ENCODE data around the gene ABCC4. TPM values are rescaled to one million over a fixed set of nuclear protein-coding genes. Genes with fewer than 3 reads are reported as not detected.

The ABCC4 gene
- total RNA-seq, 1 donor from 2014 or later, result 13.3 TPM

DNA sequence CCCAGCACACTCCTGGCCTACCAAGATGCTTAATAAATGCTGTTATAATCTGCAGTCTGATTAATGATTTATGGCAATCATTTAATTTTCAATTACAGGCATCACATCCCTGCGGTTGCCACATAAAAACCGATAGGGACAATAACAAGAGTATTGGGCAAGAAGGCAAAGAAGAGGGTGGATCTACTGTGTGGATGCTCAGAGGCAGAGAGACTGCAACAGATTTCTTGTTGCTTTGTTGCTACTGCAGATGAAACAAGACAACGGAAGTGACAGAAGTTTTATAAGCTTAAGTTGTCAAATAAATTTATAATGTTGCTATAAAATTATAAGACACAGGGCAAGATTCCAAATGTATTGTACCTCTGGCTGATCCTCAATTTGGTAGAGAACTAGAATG lies 154.8 kb downstream of the ABCC4 start:
- H3K4me1 ChIP-seq, result peaks cover 10% of the 10 kb centered on the region
- peak in 1 of 2 donors; percentile 60 for TF ChIP-seq POLR2AphosphoS5 (IDR thresholded peaks at IDR 0.05; ENCODE audit: insufficient read depth in 1 of 2, low read depth in 1 of 2)
- no peak for TF ChIP-seq CTCF (IDR thresholded peaks at IDR 0.05)
- no peaks in the 10 kb centered on the region for H3K9me3 ChIP-seq
- intact Hi-C loops (cut with DNase I), result no loop called here
- H3K27ac ChIP-seq, result no peak overlapping the region
- H3K36me3 ChIP-seq, result no peaks in the 10 kb centered on the region
- H3K4me3 ChIP-seq, result no peak overlapping the region
- no peak for DNase-seq (ENCODE audit: extremely low spot score in 2 of 2)
- H3K27me3 ChIP-seq, result no peaks in the 10 kb centered on the region

GRCh38 chr13:95145587-95145986 lies 155.7 kb downstream of the ABCC4 start:
- TF ChIP-seq CTCF (IDR thresholded peaks at IDR 0.05) (no peak), POLR2A (IDR thresholded peaks at IDR 0.05) (no peak), POLR2AphosphoS5 (IDR thresholded peaks at IDR 0.05; ENCODE audit: insufficient read depth in 1 of 2, low read depth in 1 of 2) (no peak)
- H3K27me3 ChIP-seq, result no peaks in the 10 kb centered on the region
- H3K9me3 ChIP-seq, result no peaks in the 10 kb centered on the region
- H3K4me3 ChIP-seq, result no peak overlapping the region
- intact Hi-C loops (cut with DNase I), result no loop called here
- no peak for DNase-seq (ENCODE audit: extremely low spot score in 2 of 2)
- H3K36me3 ChIP-seq, result no peaks in the 10 kb centered on the region
- H3K27ac ChIP-seq, result no peak overlapping the region
- peaks cover 10% of the 10 kb centered on the region for H3K4me1 ChIP-seq

- H3K27me3 ChIP-seq, result no peaks in the 10 kb centered on the region
- DNase-seq (ENCODE audit: extremely low spot score in 2 of 2), result no peak
- TF ChIP-seq POLR2A (IDR thresholded peaks at IDR 0.05) (no peak), POLR2AphosphoS5 (IDR thresholded peaks at IDR 0.05; ENCODE audit: insufficient read depth in 1 of 2, low read depth in 1 of 2) (no peak), CTCF (IDR thresholded peaks at IDR 0.05) (no peak)
Observed at GRCh38 chr13:95140502-95140901, 160.7 kb downstream of the ABCC4 start.

DNA sequence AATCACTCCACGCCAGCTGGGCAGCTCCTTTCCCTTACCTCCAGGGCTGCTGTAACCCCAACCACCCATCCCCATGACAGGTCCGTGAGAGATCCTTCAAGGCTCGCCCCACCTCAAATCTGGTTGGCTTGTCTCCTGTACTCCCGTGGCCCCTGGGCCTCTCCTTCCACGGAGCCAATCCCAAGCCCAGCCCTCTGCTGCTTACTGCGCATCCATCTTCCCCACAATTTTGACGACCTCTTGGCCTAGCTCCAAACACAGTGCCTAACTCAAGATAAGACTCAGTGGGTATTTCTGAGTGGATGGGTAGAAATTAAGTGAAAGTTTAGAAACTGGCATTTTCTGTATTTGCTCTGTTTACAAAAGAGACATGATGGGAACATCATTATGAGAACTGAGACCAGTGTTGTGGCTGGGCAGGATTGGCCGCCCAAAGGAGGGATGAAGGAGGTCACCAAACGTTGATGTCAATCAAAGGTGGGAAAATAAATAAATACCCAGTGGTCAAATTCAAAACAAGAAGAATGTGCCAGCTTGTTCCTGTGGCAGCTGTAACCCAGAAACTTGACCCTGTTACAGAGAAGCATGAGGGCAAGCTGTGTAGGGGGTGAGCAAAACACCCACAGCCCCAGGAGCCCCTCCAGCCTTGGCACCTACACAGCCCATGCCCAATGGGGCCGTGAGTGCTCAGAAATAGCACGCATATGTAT lies 162.2 kb downstream of the ABCC4 start:
- H3K36me3 ChIP-seq, result no peaks in the 10 kb centered on the region
- H3K4me1 ChIP-seq, result no peaks in the 10 kb centered on the region
- no peak for TF ChIP-seq POLR2AphosphoS5 (IDR thresholded peaks at IDR 0.05; ENCODE audit: insufficient read depth in 1 of 2, low read depth in 1 of 2)
- TF ChIP-seq POLR2A (IDR thresholded peaks at IDR 0.05), result no peak
- TF ChIP-seq CTCF (IDR thresholded peaks at IDR 0.05), result no peak
- H3K4me3 ChIP-seq, result no peak overlapping the region
- H3K9me3 ChIP-seq, result no peaks in the 10 kb centered on the region
- intact Hi-C loops (cut with DNase I), result no loop called here
- no peak overlapping the region for H3K27ac ChIP-seq
- H3K27me3 ChIP-seq, result no peaks in the 10 kb centered on the region
- DNase-seq (ENCODE audit: extremely low spot score in 2 of 2), result no peak

More at GRCh38 chr13:95140502-95140901, 160.7 kb downstream of the ABCC4 start:
- Histone ChIP-seq H3K9me3 (no peaks in the 10 kb centered on the region), H3K27ac (no peak overlapping the region), H3K4me1 (no peaks in the 10 kb centered on the region), H3K4me3 (no peak overlapping the region), H3K36me3 (no peaks in the 10 kb centered on the region)
- intact Hi-C loops (cut with DNase I), result no loop called here

DNA sequence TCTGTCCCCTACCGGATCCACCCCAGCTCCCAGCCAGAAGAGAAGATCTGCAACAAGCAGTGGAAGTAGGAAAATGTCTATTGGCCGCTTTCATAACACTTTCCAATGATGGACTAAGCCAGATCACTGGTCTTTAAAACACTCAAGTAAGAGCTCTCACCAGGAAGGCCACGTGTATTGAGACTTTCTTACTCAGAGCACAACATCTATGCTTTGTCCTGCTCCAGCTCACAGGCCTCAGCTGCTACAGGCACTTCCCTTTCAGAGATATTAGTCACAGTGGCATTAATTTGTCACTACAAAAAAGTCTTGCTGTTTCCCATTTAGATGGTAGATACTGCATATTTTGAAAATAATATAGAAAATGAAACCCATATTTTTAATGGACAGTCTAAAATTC lies 164.2 kb downstream of the ABCC4 start:
- Histone ChIP-seq H3K27ac (no peak overlapping the region), H3K4me1 (no peaks in the 10 kb centered on the region), H3K9me3 (no peaks in the 10 kb centered on the region), H3K36me3 (no peaks in the 10 kb centered on the region), H3K4me3 (no peak overlapping the region), H3K27me3 (no peaks in the 10 kb centered on the region)
- no peak for DNase-seq (ENCODE audit: extremely low spot score in 2 of 2)
- intact Hi-C loops (cut with DNase I), result no loop called here
- TF ChIP-seq CTCF (IDR thresholded peaks at IDR 0.05), result no peak
- no peak for TF ChIP-seq POLR2A (IDR thresholded peaks at IDR 0.05)
- no peak for TF ChIP-seq POLR2AphosphoS5 (IDR thresholded peaks at IDR 0.05; ENCODE audit: insufficient read depth in 1 of 2, low read depth in 1 of 2)

All from vagina (tissue), 2 donors.